ENCODE measurements around the gene ZMYM2.
"Not testable (repeated sequence)": the region's sequence is repeated elsewhere in the genome, so short reads cannot be mapped to it uniquely, and the experiment has no call there.

ZMYM2 gene

GRCh38 chr13:19982447-19983043 is 24.0 kb downstream of the ZMYM2 start:
- no peak for DNase-seq (ENCODE audit: low spot score)

GRCh38 chr13:19984430-19985218 is 26.1 kb downstream of the ZMYM2 start:
- DNase-seq (ENCODE audit: low spot score) = peak; percentile 66

DNA sequence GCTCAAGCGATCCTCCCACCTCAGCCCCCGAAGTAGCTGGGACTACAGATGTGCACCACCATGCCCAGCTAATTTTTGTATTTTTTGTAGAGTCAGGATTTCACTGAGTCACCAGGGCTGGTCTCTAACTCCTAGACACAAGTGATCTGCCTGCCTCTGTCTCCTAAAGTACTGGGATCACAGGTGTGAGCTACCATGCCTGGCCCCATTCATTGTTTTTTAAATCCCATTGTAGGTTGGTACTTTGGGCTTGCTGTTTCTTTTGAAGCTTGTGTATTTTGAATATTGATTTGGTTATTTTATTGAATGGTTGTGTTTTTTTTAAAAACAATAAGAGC is 26.7 kb downstream of the ZMYM2 start:
- no peak for DNase-seq (ENCODE audit: low spot score)

DNA sequence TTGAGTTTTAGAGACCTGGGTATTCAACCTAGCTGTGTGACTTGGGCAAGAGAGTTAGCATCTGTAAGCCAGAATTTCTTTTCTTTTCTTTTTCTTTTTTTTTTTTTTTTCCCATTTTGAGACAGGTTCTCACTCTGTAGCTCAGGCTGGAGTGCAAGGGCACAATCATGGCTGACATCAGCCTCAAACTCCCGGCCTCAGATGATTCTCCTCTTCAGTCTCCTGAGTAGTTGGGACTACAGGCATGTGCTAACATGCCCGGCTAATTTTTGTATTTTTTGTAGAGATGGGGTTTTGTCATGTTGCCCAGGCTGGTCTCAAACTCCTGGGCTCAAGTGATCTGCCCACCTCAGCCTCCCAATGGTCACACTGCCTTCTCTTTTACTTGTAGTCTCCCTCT is 33.0 kb downstream of the ZMYM2 start:
- no peak for DNase-seq (ENCODE audit: low spot score)

DNA sequence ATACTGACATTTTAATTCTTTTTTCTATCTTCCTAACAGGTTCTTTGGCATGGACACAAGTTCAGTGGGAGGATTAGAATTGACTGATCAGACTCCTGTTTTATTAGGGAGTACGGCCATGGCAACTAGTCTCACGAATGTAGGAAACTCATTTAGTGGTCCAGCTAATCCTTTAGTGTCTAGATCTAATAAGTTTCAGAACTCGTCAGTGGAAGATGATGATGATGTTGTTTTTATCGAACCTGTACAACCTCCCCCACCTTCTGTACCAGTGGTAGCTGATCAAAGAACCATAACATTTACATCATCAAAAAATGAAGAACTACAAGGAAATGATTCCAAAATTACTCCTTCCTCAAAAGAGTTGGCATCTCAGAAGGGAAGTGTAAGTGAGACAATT is 34.5 kb downstream of the ZMYM2 start:
- no peak for DNase-seq (ENCODE audit: low spot score)

DNA sequence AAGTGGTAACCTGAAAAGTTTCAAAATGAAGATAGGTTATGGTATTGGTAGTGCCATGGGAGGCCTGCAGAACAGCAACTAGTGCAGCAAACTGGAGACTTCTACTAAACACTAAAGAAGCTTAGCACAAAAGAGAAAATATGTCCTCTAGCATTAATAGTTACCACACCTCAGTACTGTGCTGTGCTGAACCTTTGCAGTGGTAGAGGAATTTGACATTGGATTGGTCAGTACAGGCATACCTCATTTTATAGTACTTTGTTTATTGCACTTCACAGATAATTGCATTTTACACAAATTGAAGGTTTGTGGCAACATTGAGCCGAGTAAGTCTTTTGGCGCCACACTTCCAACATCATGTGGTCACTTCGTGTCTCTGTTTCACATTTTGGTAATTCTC is 40.4 kb downstream of the ZMYM2 start:
- no peak for DNase-seq (ENCODE audit: low spot score)

GRCh38 chr13:20000062-20000552 is 41.6 kb downstream of the ZMYM2 start:
- no peak for DNase-seq (ENCODE audit: low spot score)

- no peak for DNase-seq (ENCODE audit: low spot score)
Observed at GRCh38 chr13:20001366-20002190, 43.1 kb downstream of the ZMYM2 start.

- DNase-seq (ENCODE audit: low spot score) = no peak
Observed at GRCh38 chr13:20002787-20003186, 44.3 kb downstream of the ZMYM2 start.

- DNase-seq (ENCODE audit: low spot score) = no peak
Observed at GRCh38 chr13:20006206-20006605, 47.7 kb downstream of the ZMYM2 start.

GRCh38 chr13:20015763-20016162 is 57.2 kb downstream of the ZMYM2 start:
- DNase-seq (ENCODE audit: low spot score) = no peak

GRCh38 chr13:20016649-20017364 is 58.3 kb downstream of the ZMYM2 start:
- no peak for DNase-seq (ENCODE audit: low spot score)

GRCh38 chr13:20017365-20017711 is 58.8 kb downstream of the ZMYM2 start:
- no peak for DNase-seq (ENCODE audit: low spot score)

DNA sequence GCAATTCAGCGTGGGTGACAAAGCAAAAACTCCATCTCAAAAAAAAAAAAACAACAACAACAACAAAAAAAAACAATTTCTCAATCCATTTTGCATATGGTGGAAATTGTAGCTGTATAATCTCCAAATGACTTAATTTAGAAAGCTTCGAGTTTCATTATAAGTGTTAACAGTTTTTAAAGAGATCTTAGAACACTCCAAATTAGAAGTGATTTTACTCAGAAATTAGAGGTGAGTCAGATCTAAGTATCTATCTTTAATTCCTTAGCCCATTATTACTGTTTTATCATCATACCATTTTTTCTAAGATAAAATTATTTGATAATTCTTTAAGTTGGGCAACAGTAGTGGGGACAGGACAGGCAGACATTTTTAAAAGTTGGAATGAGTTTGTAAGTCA is 60.5 kb downstream of the ZMYM2 start:
- DNase-seq (ENCODE audit: low spot score) = no peak

- DNase-seq (ENCODE audit: low spot score) = no peak
Observed at GRCh38 chr13:20024702-20025101, 66.2 kb downstream of the ZMYM2 start.

GRCh38 chr13:20028953-20029352 is 70.4 kb downstream of the ZMYM2 start:
- no peak for DNase-seq (ENCODE audit: low spot score)

DNA sequence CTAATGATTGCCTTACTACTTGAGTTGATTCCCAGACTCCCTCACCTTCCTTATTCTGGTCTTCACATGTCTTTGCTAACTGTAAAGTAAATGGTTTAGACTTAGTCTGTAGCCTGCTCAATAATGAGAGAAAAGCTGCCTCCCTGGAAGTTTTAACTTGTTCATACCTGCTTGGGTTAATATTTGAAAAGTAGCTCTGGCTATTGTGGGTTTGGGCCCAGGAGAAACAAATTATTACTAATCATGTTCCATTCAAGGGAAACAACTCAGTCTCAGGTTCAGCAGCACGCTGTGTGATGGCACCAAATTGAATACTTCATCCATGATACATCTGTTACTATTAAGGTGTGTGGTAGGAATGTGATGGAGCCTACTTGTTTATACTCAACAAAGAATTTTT is 75.0 kb downstream of the ZMYM2 start:
- DNase-seq (ENCODE audit: low spot score) = no peak

DNA sequence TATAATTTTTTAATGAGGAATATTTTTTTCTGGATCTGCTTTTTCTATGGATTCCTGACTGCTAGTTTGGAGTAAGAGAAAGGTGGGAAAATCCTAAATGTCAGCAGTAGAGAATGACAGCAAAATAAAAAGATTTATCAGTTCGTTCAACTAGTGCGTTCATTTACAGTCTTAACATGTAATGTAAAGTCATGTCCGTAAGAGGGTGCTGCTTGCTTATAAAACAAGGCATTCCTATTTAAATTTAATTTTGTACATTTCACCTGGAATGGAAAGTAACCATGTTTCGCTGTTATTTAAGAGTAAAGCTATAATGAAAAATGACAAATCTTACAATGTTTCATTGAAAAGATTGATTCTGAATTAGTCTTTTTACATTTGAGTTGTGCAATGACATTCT is 76.6 kb downstream of the ZMYM2 start:
- no peak for DNase-seq (ENCODE audit: low spot score)

- DNase-seq (ENCODE audit: low spot score) = no peak
Observed at GRCh38 chr13:20037908-20038307, 79.4 kb downstream of the ZMYM2 start.

DNA sequence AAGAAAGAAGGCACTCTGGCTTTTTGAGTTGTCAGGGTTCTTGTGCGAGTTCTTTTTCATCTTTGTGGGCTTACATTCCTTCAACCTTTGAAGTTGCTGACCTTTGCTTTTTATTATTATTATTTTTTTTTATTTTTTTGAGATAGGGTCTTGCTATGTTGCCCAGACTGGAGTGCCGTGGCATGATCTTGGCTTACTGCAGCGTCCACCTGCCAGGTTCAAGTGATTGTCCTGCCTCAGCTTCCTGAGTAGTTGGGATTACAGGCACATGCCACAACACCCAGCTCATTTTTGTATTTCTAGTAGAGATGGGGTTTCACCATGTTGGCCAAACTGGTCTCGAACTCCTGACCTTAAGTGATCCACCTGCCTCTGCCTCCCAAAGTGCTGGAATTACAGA is 84.1 kb downstream of the ZMYM2 start:
- DNase-seq (ENCODE audit: low spot score) = not testable (repeated sequence)

GRCh38 chr13:20043207-20043925 is 84.8 kb downstream of the ZMYM2 start:
- no peak for DNase-seq (ENCODE audit: low spot score)

DNA sequence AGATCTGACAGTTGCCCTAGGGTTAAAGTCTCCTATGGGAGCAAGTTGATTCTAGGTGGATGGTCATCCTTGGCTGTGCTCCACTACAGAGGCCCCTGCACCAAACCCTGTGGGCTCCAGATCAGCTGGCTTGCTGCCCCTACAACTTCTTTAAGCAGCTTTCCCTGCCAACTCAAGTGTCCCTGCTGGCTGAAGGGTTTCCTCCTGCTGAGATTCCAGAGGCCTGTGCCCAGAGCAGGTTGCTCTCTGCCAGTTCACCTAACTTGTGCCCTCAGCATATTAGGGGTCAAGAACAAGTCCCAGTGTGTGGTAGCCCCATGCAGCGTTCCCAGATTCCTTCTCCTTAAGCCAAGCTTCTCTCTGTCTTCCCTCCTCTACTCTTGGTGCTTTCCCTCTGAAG is 85.6 kb downstream of the ZMYM2 start:
- DNase-seq (ENCODE audit: low spot score) = no peak
